Umbilical cord (tissue), 2 donors: ENCODE measurements around the gene PCBP3. TPM values are rescaled to one million over a fixed set of nuclear protein-coding genes. Genes with fewer than 3 reads are reported as not detected.
"Not testable (repeated sequence)": the region's sequence is repeated elsewhere in the genome, so short reads cannot be mapped to it uniquely, and the experiment has no call there.

Source experiments
- DNase-seq: peaks from one replicate; pipeline ENCODE4 v3.0.0-alpha.2; 2015; ENCODE audit warnings: low spot score
- total RNA-seq: library from RNA; depleted of rRNA; stranded (reverse); fragments of >200 nt; gene quantifications from one replicate; pipeline ENCODE4 v1.2.3, GENCODE V29; 2014; ENCODE audit warnings: low replicate concordance; ENCODE audit not compliant: insufficient read depth

Gene PCBP3
- total RNA-seq, 1 donor from 2014 or later = 4.8 TPM

GRCh38 chr21:45613396-45613795, 30.1 kb upstream of the PCBP3 start:
- DNase-seq = no peak

- no peak for DNase-seq
These were observed 29.6 kb upstream of the PCBP3 start for GRCh38 chr21:45613881-45614280.

GRCh38 chr21:45615145-45615711, 28.3 kb upstream of the PCBP3 start:
- no peak for DNase-seq

- DNase-seq = no peak
These were observed 26.3 kb upstream of the PCBP3 start for GRCh38 chr21:45617021-45617921.

GRCh38 chr21:45618287-45618686, 25.2 kb upstream of the PCBP3 start:
- peak; percentile 61 for DNase-seq

GRCh38 chr21:45618846-45619485, 24.6 kb upstream of the PCBP3 start:
- DNase-seq = no peak

GRCh38 chr21:45620201-45620923, 23.2 kb upstream of the PCBP3 start:
- DNase-seq = no peak

GRCh38 chr21:45621435-45622331, 21.8 kb upstream of the PCBP3 start:
- DNase-seq = not testable (repeated sequence)

GRCh38 chr21:45622416-45623097, 21.0 kb upstream of the PCBP3 start:
- DNase-seq = no peak

GRCh38 chr21:45623436-45623835, 20.1 kb upstream of the PCBP3 start:
- DNase-seq = no peak

- not testable (repeated sequence) for DNase-seq
These were observed 17.4 kb upstream of the PCBP3 start for GRCh38 chr21:45626127-45626526.

- no peak for DNase-seq
These were observed 14.2 kb upstream of the PCBP3 start for GRCh38 chr21:45629046-45629981.

- DNase-seq = no peak
These were observed 13.3 kb upstream of the PCBP3 start for GRCh38 chr21:45630066-45630694.

GRCh38 chr21:45630876-45631275, 12.6 kb upstream of the PCBP3 start:
- DNase-seq = no peak

- DNase-seq = no peak
These were observed 12.0 kb upstream of the PCBP3 start for GRCh38 chr21:45631540-45631939.

GRCh38 chr21:45632160-45632559, 11.4 kb upstream of the PCBP3 start:
- no peak for DNase-seq

- no peak for DNase-seq
These were observed 10.8 kb upstream of the PCBP3 start for GRCh38 chr21:45632637-45633251.

GRCh38 chr21:45634511-45635183, 8.9 kb upstream of the PCBP3 start:
- no peak for DNase-seq
